OCI-LY1 (cell line): ENCODE data around the gene CNOT8.

Source experiments
- H2AFZ ChIP-seq: fragments of 200-600 bp; sonication (generic), shearing (Covaris generic); 2 replicates; pipeline ENCODE4 v1.6.0; 2014; ENCODE audit warnings: antibody characterized with exemption, mild to moderate bottlenecking, low read length
- H3F3A ChIP-seq: fragments of 200-600 bp; sonication (generic), shearing (Covaris generic); 2 replicates; pipeline ENCODE4 v1.6.0; 2014; ENCODE audit warnings: mild to moderate bottlenecking, antibody characterized with exemption, low read length, moderate library complexity; ENCODE audit not compliant: insufficient read depth
- H3K27ac ChIP-seq: fragments of 200-600 bp; sonication (generic); 2 replicates; pipeline ENCODE4 v1.5.1; 2014; ENCODE audit warnings: low read length, mixed run types, mild to moderate bottlenecking, low read depth; ENCODE audit not compliant: poor library complexity, severe bottlenecking
- H3K27me3 ChIP-seq: fragments of 200-600 bp; sonication (generic); 2 replicates; pipeline ENCODE4 v1.6.0; 2014; ENCODE audit warnings: antibody characterized with exemption, mild to moderate bottlenecking, low read length, moderate library complexity; ENCODE audit not compliant: insufficient read depth
- H3K36me3 ChIP-seq: fragments of 200-600 bp; sonication (generic); 2 replicates; pipeline ENCODE4 v1.6.1; 2014; ENCODE audit warnings: mild to moderate bottlenecking, antibody characterized with exemption, low read length, moderate library complexity, mixed read lengths; ENCODE audit not compliant: insufficient read depth
- H3K4me1 ChIP-seq: fragments of 200-600 bp; sonication (generic); 2 replicates; pipeline ENCODE4 v1.5.1; 2014; ENCODE audit warnings: mild to moderate bottlenecking, low read length, moderate library complexity; ENCODE audit not compliant: insufficient read depth, severe bottlenecking
- H3K4me2 ChIP-seq: fragments of 200-600 bp; sonication (generic), shearing (Covaris generic); 2 replicates; pipeline ENCODE4 v1.6.1; 2014; ENCODE audit warnings: low read length
- H3K4me3 ChIP-seq: fragments of 200-600 bp; sonication (generic); 2 replicates; pipeline ENCODE4 v1.5.1; 2014; ENCODE audit warnings: low read length, low read depth, mild to moderate bottlenecking, mixed read lengths; ENCODE audit not compliant: poor library complexity, severe bottlenecking
- H3K79me2 ChIP-seq: fragments of 200-600 bp; shearing (Covaris generic); 2 replicates; pipeline ENCODE4 v1.6.1; 2016; ENCODE audit warnings: mixed run types, low read length, mixed read lengths; ENCODE audit not compliant: insufficient read depth
- H3K9ac ChIP-seq: fragments of 200-600 bp; sonication (generic), shearing (Covaris generic); 2 replicates; pipeline ENCODE4 v1.6.1; 2014; ENCODE audit warnings: mild to moderate bottlenecking, low read length, mixed read lengths
- H3K9me2 ChIP-seq: fragments of 200-600 bp; sonication (generic), shearing (Covaris generic); 2 replicates; pipeline ENCODE4 v1.6.1; 2014; ENCODE audit warnings: low read depth, mild to moderate bottlenecking, low read length, mixed read lengths
- H3K9me3 ChIP-seq: fragments of 200-600 bp; shearing (Covaris generic); 2 replicates; pipeline ENCODE4 v1.6.1; 2014; ENCODE audit warnings: low read length, mixed read lengths
- H4K20me1 ChIP-seq: fragments of 200-600 bp; sonication (generic), shearing (Covaris generic); 2 replicates; pipeline ENCODE4 v1.6.0; 2016; ENCODE audit warnings: mild to moderate bottlenecking, low read length; ENCODE audit not compliant: insufficient read depth
- CTCF ChIP-seq: fragments of 200-600 bp; sonication (generic), shearing (Covaris generic); IDR thresholded peaks from 2 replicates; pipeline ENCODE4 v1.5.1; 2017; ENCODE audit warnings: mild to moderate bottlenecking, antibody characterized with exemption, low read length, moderate library complexity, mixed read lengths
- EZH2 ChIP-seq: fragments of 200-600 bp; sonication (generic), shearing (Covaris generic); IDR thresholded peaks from 2 replicates; pipeline ENCODE4 v1.8.0; 2017; ENCODE audit warnings: borderline replicate concordance, mixed run types, mild to moderate bottlenecking, antibody characterized with exemption, low read length, moderate library complexity, mixed read lengths

The CNOT8 gene

GRCh38 chr5:154917757-154918156 lies 59.3 kb downstream of the CNOT8 start:
- Histone ChIP-seq H3K9ac (no peak overlapping the region), H4K20me1 (no peaks in the 10 kb centered on the region), H3F3A (no peaks in the 10 kb centered on the region), H3K9me2 (no peaks in the 10 kb centered on the region), H2AFZ (no peak overlapping the region), H3K27me3 (no peaks in the 10 kb centered on the region), H3K27ac (no peak overlapping the region), H3K79me2 (no peaks in the 10 kb centered on the region), H3K36me3 (peaks cover 74% of the 10 kb centered on the region), H3K9me3 (no peaks in the 10 kb centered on the region), H3K4me1 (no peaks in the 10 kb centered on the region), H3K4me2 (no peak overlapping the region), H3K4me3 (no peak overlapping the region)
- TF ChIP-seq CTCF: no peak
- TF ChIP-seq EZH2: no peak

- no peak overlapping the region for H3K27ac ChIP-seq
- peaks cover 86% of the 10 kb centered on the region for H3K36me3 ChIP-seq
- no peaks in the 10 kb centered on the region for H3K9me2 ChIP-seq
- H3K9ac ChIP-seq: no peak overlapping the region
- no peak overlapping the region for H3K4me3 ChIP-seq
- H3K27me3 ChIP-seq: no peaks in the 10 kb centered on the region
- no peak for TF ChIP-seq EZH2
- no peak for TF ChIP-seq CTCF
- H3K79me2 ChIP-seq: no peaks in the 10 kb centered on the region
- no peak overlapping the region for H3K4me2 ChIP-seq
- no peaks in the 10 kb centered on the region for H3K4me1 ChIP-seq
- no peak overlapping the region for H2AFZ ChIP-seq
- H3K9me3 ChIP-seq: no peaks in the 10 kb centered on the region
- no peaks in the 10 kb centered on the region for H4K20me1 ChIP-seq
- no peaks in the 10 kb centered on the region; the same call in 1 of the 2 replicates for H3F3A ChIP-seq
Observed at GRCh38 chr5:154923441-154924430, 65.3 kb downstream of the CNOT8 start.
